Stomach (tissue), 4 donors: ENCODE data around the gene RBMS1.

Experiments used
- EP300 ChIP-seq: sonication (generic); formaldehyde crosslinking; IDR thresholded peaks from one replicate; pipeline ENCODE4 v1.6.1; 2017; ENCODE audit warnings: antibody characterized with exemption
- POLR2A ChIP-seq, 4 donors: fragments of 450-650 bp; IDR thresholded peaks; one replicate each; pipeline ENCODE4 v1.6.1; 2016; ENCODE audit warnings: antibody characterized with exemption in 4 of 4, control low read depth in 2 of 4, mild to moderate bottlenecking in 1 of 4, moderate library complexity in 1 of 4
- POLR2AphosphoS5 ChIP-seq, 3 donors: sonication (generic); formaldehyde crosslinking; IDR thresholded peaks; one replicate each; pipeline ENCODE4 v1.6.1; 2016; ENCODE audit warnings: antibody characterized with exemption in 3 of 3
- TF ChIP-seq, protein P1 (sequence below), 7 experiments: fragments of 450-650 bp in 4 of 7; fragments of 200-600 bp in 3 of 7; sonication (generic) in 3 of 7; IDR thresholded peaks; one replicate each; pipeline ENCODE4 v1.5.1; 2016 to 2019; ENCODE audit warnings: antibody characterized with exemption in 7 of 7, control low read depth in 2 of 7, mild to moderate bottlenecking in 1 of 7

DNA sequence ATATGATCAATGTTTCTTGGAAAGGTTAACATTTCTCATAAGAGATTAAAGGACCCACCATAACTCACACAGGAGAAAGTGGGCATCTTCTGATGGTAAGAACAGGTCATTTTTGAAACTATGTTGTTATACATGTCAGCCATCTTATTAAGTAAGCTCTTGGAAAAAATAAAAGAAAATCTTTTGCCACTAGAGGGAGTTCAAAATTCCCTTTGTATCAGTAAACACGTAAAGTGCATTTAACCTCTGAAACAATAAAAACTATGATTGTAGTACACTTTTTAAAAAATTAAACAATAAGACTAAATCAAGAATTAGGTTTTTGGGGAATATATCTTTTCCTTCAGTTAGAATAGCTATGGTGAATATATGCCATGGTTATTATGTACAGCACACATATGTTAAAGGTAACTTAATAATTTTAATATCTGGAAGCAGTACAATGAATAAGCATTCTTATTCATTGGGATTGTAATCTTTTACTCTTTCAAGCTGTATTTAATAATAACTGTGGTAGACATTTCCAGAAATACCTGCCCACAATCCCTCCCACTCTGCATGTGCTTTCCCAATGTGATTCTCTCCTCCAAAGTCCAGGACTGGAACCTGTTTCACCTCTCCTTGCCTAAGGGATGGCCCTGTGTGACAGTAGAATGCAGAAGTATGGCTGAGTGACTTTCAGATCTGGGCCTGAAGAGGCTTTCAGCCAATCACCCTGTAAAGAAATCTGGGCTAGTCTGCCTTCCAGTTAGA is 64.2 kb downstream of the RBMS1 start:
- TF ChIP-seq, protein P1, sequence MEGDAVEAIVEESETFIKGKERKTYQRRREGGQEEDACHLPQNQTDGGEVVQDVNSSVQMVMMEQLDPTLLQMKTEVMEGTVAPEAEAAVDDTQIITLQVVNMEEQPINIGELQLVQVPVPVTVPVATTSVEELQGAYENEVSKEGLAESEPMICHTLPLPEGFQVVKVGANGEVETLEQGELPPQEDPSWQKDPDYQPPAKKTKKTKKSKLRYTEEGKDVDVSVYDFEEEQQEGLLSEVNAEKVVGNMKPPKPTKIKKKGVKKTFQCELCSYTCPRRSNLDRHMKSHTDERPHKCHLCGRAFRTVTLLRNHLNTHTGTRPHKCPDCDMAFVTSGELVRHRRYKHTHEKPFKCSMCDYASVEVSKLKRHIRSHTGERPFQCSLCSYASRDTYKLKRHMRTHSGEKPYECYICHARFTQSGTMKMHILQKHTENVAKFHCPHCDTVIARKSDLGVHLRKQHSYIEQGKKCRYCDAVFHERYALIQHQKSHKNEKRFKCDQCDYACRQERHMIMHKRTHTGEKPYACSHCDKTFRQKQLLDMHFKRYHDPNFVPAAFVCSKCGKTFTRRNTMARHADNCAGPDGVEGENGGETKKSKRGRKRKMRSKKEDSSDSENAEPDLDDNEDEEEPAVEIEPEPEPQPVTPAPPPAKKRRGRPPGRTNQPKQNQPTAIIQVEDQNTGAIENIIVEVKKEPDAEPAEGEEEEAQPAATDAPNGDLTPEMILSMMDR (IDR thresholded peaks at IDR 0.05) = peak in 4 of 7 experiments; percentile 27 to 66 (median 56)
- TF ChIP-seq EP300 = no peak
- no peak for TF ChIP-seq POLR2A (IDR thresholded peaks at IDR 0.05)
- no peak for TF ChIP-seq POLR2AphosphoS5 (IDR thresholded peaks at IDR 0.05)
